HepG2 (cell line): ENCODE results near the gene RNF123. TPM values are rescaled to one million over a fixed set of nuclear protein-coding genes. Genes with fewer than 3 reads are reported as not detected.

Source experiments
- BORCS8-MEF2B ChIP-seq: sonication (generic); formaldehyde crosslinking; IDR thresholded peaks from 2 replicates; pipeline ENCODE4 v1.8.0; 2022; ENCODE audit warnings: mild to moderate bottlenecking, missing genetic modification reagents
- DMAP1 ChIP-seq: IDR thresholded peaks from 2 replicates; pipeline ENCODE4 v1.6.1; 2016
- EEA1 ChIP-seq: sonication (generic); formaldehyde crosslinking; IDR thresholded peaks from 2 replicates; pipeline ENCODE4 v1.5.1; 2020; ENCODE audit warnings: mild to moderate bottlenecking, missing genetic modification reagents, borderline replicate concordance
- FLYWCH1 ChIP-seq: sonication (generic); formaldehyde crosslinking; IDR thresholded peaks from 2 replicates; pipeline ENCODE4 v1.8.1; 2023; ENCODE audit warnings: mild to moderate bottlenecking, missing genetic modification reagents
- KLF6 ChIP-seq: IDR thresholded peaks from 2 replicates; pipeline ENCODE4 v1.8.0; 2016; ENCODE audit warnings: missing biosample characterization, missing genetic modification reagents
- NCOR1 ChIP-seq: fragments of 200-600 bp; sonication (generic); IDR thresholded peaks from 2 replicates; pipeline ENCODE4 v1.7.0; 2017; ENCODE audit warnings: antibody characterized with exemption, low read length, borderline replicate concordance
- NR2C2 ChIP-seq: sonication (generic); formaldehyde crosslinking; IDR thresholded peaks from 2 replicates; pipeline ENCODE4 v1.4.0; 2020; ENCODE audit warnings: missing genetic modification reagents, mild to moderate bottlenecking, moderate library complexity, borderline replicate concordance
- PCBP1 ChIP-seq: fragments of 200-400 bp; formaldehyde crosslinking; IDR thresholded peaks from 2 replicates; pipeline ENCODE4 v1.6.1; 2017; ENCODE audit warnings: mild to moderate bottlenecking, low read depth, low read length, borderline replicate concordance
- PPARG ChIP-seq: conservative IDR thresholded peaks from 2 replicates; pipeline ENCODE4 v1.6.1; 2016; ENCODE audit warnings: missing biosample characterization, missing genetic modification reagents
- RAD21 ChIP-seq: fragments of 450-650 bp; formaldehyde crosslinking; IDR thresholded peaks from 2 replicates; pipeline ENCODE4 v1.5.0; 2020; ENCODE audit warnings: mild to moderate bottlenecking
- RBAK ChIP-seq: sonication (generic); formaldehyde crosslinking; IDR thresholded peaks from 2 replicates; pipeline ENCODE4 v1.5.1; 2020; ENCODE audit warnings: mild to moderate bottlenecking, missing genetic modification reagents
- REL ChIP-seq: sonication (generic); formaldehyde crosslinking; conservative IDR thresholded peaks from 2 replicates; pipeline ENCODE4 v1.8.0; 2022; ENCODE audit warnings: mild to moderate bottlenecking, missing genetic modification reagents, moderate library complexity
- SP4 ChIP-seq: sonication (generic); formaldehyde crosslinking; IDR thresholded peaks from 2 replicates; pipeline ENCODE4 v1.8.1; 2023; ENCODE audit warnings: mild to moderate bottlenecking, missing genetic modification reagents
- TEAD3 ChIP-seq: optimal IDR thresholded peaks from 2 replicates; pipeline ENCODE3; 2016; ENCODE audit warnings: borderline replicate concordance
- ZFP41 ChIP-seq: sonication (generic); formaldehyde crosslinking; IDR thresholded peaks from 2 replicates; pipeline ENCODE4 v1.4.0; 2020; ENCODE audit warnings: mild to moderate bottlenecking, missing genetic modification reagents, borderline replicate concordance
- ZNF431 ChIP-seq: sonication (generic); formaldehyde crosslinking; IDR thresholded peaks from 2 replicates; pipeline ENCODE4 v1.9.0; 2022; ENCODE audit warnings: missing genetic modification reagents, low read depth, mild to moderate bottlenecking, borderline replicate concordance
- ZNF501 ChIP-seq: sonication (generic); formaldehyde crosslinking; IDR thresholded peaks from 2 replicates; pipeline ENCODE4 v1.5.1; 2020; ENCODE audit warnings: mild to moderate bottlenecking, moderate library complexity, missing genetic modification reagents
- ZNF589 ChIP-seq: sonication (generic); formaldehyde crosslinking; conservative IDR thresholded peaks from 2 replicates; pipeline ENCODE4 v1.8.0; 2022; ENCODE audit warnings: mild to moderate bottlenecking, moderate library complexity, missing genetic modification reagents
- ZNF720 ChIP-seq: sonication (generic); formaldehyde crosslinking; IDR thresholded peaks from 2 replicates; pipeline ENCODE4 v1.4.0; 2020; ENCODE audit warnings: missing genetic modification reagents
- ZSCAN12 ChIP-seq: sonication (generic); formaldehyde crosslinking; IDR thresholded peaks from 2 replicates; pipeline ENCODE4 v1.9.0; 2021; ENCODE audit warnings: mild to moderate bottlenecking, missing genetic modification reagents
- polyA plus RNA-seq, 8 experiments: library from polyadenylated mRNA; depleted of rRNA in 3 of 8; stranded (reverse) in 7 of 8; unstranded in 1 of 8; fragments of >200 nt; fragmentation: Illumina TruSeq in 4 of 8; extraction: Trizol in 4 of 8; gene quantifications; 2 replicates each; pipeline versions ENCODE4 v1.2.1 to v1.2.3, GENCODE V29; 2011 to 2016; ENCODE audit warnings: low read depth in 4 of 8, missing spikeins in 1 of 8, mixed read lengths in 1 of 8; ENCODE audit not compliant: insufficient read depth in 1 of 8
- total RNA-seq, 5 experiments: library from RNA; depleted of rRNA; stranded (reverse); fragments of >200 nt; fragmentation: Illumina TruSeq; extraction: Trizol; gene quantifications; 2 replicates each; pipeline ENCODE4 v1.2.3, GENCODE V29; 2016; ENCODE audit warnings: low read depth in 1 of 5
- TF ChIP-seq, protein P1 (sequence below): sonication (generic); formaldehyde crosslinking; IDR thresholded peaks from 2 replicates; pipeline ENCODE4 v1.4.0; 2020; ENCODE audit warnings: mild to moderate bottlenecking, missing genetic modification reagents
- TF ChIP-seq, protein P2 (sequence below): sonication (generic); formaldehyde crosslinking; IDR thresholded peaks from 2 replicates; pipeline ENCODE4 v1.8.0; 2022; ENCODE audit warnings: mild to moderate bottlenecking, missing genetic modification reagents, borderline replicate concordance
- TF ChIP-seq, protein P3 (sequence below): sonication (generic); formaldehyde crosslinking; IDR thresholded peaks from 2 replicates; pipeline ENCODE4 v1.8.1; 2023; ENCODE audit warnings: missing genetic modification reagents, mild to moderate bottlenecking, borderline replicate concordance
- TF ChIP-seq, protein P4 (sequence below): sonication (generic); formaldehyde crosslinking; IDR thresholded peaks from 2 replicates; pipeline ENCODE4 v1.4.0; 2020; ENCODE audit warnings: missing genetic modification reagents, low read depth, mild to moderate bottlenecking, borderline replicate concordance
- TF ChIP-seq, protein P5 (sequence below): fragments of 450-650 bp; IDR thresholded peaks from 2 replicates; pipeline ENCODE4 v1.6.1; 2017; ENCODE audit warnings: mild to moderate bottlenecking

Gene RNF123
- total and polyA plus RNA-seq, 2 of the 13 experiments (the other 11 are each of a cell fraction or from before 2014, with no cell fraction given), result 29.9 to 82.2 TPM

DNA sequence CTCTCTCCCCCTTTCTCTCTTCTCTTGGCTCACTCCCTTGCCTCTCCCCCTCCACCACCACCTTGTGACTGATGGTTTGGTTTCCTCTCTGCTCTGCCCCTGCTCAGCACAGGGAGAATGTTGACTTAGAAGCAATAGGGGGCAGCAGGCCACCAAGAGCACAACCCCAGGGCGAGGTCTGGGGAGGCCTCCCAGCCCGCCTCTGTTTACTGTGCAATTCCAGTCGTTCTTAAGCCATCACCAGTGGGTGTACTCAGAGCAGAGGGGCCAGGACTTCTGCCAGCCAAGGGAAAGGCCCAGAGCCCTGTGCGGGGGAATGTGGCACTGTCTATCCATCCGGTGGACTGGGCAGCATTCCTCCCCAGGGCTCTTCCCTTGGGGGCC, 21.0 kb upstream of the RNF123 start (continued):
- TF ChIP-seq ZNF589 (CRISPR knock-in tag), result no peak
- 0 out of 2 replicates have a peak, but pooled peaks have one; percentile 16 for TF ChIP-seq NCOR1
- no peak for TF ChIP-seq NR2C2 (CRISPR knock-in tag)
- TF ChIP-seq ZNF720 (CRISPR knock-in tag), result no peak
- TF ChIP-seq, protein P1, sequence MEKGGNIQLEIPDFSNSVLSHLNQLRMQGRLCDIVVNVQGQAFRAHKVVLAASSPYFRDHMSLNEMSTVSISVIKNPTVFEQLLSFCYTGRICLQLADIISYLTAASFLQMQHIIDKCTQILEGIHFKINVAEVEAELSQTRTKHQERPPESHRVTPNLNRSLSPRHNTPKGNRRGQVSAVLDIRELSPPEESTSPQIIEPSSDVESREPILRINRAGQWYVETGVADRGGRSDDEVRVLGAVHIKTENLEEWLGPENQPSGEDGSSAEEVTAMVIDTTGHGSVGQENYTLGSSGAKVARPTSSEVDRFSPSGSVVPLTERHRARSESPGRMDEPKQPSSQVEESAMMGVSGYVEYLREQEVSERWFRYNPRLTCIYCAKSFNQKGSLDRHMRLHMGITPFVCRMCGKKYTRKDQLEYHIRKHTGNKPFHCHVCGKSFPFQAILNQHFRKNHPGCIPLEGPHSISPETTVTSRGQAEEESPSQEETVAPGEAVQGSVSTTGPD (CRISPR knock-in tag), result no peak
- no peak for TF ChIP-seq REL
- TF ChIP-seq FLYWCH1, result no peak
- TF ChIP-seq PCBP1, result no peak
- TF ChIP-seq, protein P2, sequence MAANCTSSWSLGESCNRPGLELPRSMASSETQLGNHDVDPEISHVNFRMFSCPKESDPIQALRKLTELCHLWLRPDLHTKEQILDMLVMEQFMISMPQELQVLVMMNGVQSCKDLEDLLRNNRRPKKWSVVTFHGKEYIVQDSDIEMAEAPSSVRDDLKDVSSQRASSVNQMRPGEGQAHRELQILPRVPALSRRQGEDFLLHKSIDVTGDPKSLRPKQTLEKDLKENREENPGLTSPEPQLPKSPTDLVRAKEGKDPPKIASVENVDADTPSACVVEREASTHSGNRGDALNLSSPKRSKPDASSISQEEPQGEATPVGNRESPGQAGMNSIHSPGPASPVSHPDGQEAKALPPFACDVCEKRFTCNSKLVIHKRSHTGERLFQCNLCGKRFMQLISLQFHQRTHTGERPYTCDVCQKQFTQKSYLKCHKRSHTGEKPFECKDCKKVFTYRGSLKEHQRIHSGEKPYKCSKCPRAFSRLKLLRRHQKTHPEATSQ, result no peak
- TF ChIP-seq RAD21 (CRISPR knock-in tag), result peak; percentile 42; the same call in 1 of the 2 replicates
- peak; percentile 96 for TF ChIP-seq TEAD3 (CRISPR knock-in tag)
- no peak for TF ChIP-seq ZNF431 (CRISPR knock-in tag)
- TF ChIP-seq ZNF501 (CRISPR knock-in tag), result peak; percentile 40; the same call in 1 of the 2 replicates
- TF ChIP-seq SP4 (CRISPR knock-in tag), result no peak
- TF ChIP-seq KLF6 (CRISPR knock-in tag), result peak; percentile 74; the same call in 1 of the 2 replicates
- TF ChIP-seq, protein P3, sequence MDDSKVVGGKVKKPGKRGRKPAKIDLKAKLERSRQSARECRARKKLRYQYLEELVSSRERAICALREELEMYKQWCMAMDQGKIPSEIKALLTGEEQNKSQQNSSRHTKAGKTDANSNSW (CRISPR knock-in tag), result no peak
- no peak for TF ChIP-seq ZFP41
- TF ChIP-seq ZSCAN12, result no peak
- TF ChIP-seq DMAP1, result 0 out of 2 replicates have a peak, but pooled peaks have one; percentile 31
- TF ChIP-seq PPARG (CRISPR knock-in tag), result 0 out of 2 replicates have a peak, but pooled peaks have one; percentile 47
- TF ChIP-seq RBAK (CRISPR knock-in tag), result no peak
- no peak for TF ChIP-seq EEA1 (CRISPR knock-in tag)
- TF ChIP-seq BORCS8-MEF2B (CRISPR knock-in tag), result peak; percentile 59; the same call in 1 of the 2 replicates
- TF ChIP-seq, protein P4, sequence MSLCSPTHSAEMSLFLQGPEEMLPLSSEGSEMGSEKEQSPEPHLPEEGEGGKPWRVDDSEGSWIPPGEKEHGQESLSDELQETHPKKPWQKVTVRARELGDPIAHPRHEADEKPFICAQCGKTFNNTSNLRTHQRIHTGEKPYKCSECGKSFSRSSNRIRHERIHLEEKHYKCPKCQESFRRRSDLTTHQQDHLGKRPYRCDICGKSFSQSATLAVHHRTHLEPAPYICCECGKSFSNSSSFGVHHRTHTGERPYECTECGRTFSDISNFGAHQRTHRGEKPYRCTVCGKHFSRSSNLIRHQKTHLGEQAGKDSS (CRISPR knock-in tag), result 0 out of 2 replicates have a peak, but pooled peaks have one; percentile 52
- TF ChIP-seq, protein P5, sequence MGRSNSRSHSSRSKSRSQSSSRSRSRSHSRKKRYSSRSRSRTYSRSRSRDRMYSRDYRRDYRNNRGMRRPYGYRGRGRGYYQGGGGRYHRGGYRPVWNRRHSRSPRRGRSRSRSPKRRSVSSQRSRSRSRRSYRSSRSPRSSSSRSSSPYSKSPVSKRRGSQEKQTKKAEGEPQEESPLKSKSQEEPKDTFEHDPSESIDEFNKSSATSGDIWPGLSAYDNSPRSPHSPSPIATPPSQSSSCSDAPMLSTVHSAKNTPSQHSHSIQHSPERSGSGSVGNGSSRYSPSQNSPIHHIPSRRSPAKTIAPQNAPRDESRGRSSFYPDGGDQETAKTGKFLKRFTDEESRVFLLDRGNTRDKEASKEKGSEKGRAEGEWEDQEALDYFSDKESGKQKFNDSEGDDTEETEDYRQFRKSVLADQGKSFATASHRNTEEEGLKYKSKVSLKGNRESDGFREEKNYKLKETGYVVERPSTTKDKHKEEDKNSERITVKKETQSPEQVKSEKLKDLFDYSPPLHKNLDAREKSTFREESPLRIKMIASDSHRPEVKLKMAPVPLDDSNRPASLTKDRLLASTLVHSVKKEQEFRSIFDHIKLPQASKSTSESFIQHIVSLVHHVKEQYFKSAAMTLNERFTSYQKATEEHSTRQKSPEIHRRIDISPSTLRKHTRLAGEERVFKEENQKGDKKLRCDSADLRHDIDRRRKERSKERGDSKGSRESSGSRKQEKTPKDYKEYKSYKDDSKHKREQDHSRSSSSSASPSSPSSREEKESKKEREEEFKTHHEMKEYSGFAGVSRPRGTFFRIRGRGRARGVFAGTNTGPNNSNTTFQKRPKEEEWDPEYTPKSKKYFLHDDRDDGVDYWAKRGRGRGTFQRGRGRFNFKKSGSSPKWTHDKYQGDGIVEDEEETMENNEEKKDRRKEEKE, result no peak
- TF ChIP-seq, all 625 proteins: peak for 174
